HFFc6 (cell line): ENCODE results near the gene SFTPD. TPM values are rescaled to one million over a fixed set of nuclear protein-coding genes. Genes with fewer than 3 reads are reported as not detected.

Experiments
- DNase-seq: peaks from one replicate; pipeline ENCODE4 v3.0.0-alpha.2; 2018
- H3K27ac Mint-ChIP-seq: 2 replicates; pipeline ENCODE4 v1.8.0; 2020; ENCODE audit warnings: mild to moderate bottlenecking, mixed read lengths
- H3K27me3 Mint-ChIP-seq: 2 replicates; pipeline ENCODE4 v1.8.0; 2021; ENCODE audit warnings: mild to moderate bottlenecking, moderate library complexity, mixed read lengths; ENCODE audit not compliant: insufficient read depth
- H3K36me3 Mint-ChIP-seq: 2 replicates; pipeline ENCODE4 v1.8.0; 2021; ENCODE audit warnings: low read depth, mixed read lengths
- H3K4me1 Mint-ChIP-seq: 2 replicates; pipeline ENCODE4 v1.8.0; 2020; ENCODE audit warnings: low read depth, mixed read lengths
- H3K4me3 Mint-ChIP-seq: 2 replicates; pipeline ENCODE4 v1.8.0; 2020; ENCODE audit warnings: mild to moderate bottlenecking, moderate library complexity, mixed read lengths
- H3K9me3 Mint-ChIP-seq: 2 replicates; pipeline ENCODE4 v1.8.0; 2020; ENCODE audit warnings: mild to moderate bottlenecking, mixed read lengths
- total RNA-seq, 6 experiments: library from RNA; stranded (reverse); fragmentation: NEBNext Ultra II Directional; extraction: Animal tissue kit (Norgen Biotek cat#: 25700); gene quantifications; 2 replicates in 1 of 6; 3 replicates in 5 of 6; pipeline ENCODE4 v1.2.3, GENCODE V29; 2021
- TF ChIP-seq, protein P1 (sequence below): fragments of 200-600 bp; sonication (generic); IDR thresholded peaks from 2 replicates; pipeline ENCODE4 v1.5.0; 2021; ENCODE audit warnings: antibody characterized with exemption, mild to moderate bottlenecking

The SFTPD gene
- total RNA-seq, 6 experiments from 2014 or later, result not detected

DNA sequence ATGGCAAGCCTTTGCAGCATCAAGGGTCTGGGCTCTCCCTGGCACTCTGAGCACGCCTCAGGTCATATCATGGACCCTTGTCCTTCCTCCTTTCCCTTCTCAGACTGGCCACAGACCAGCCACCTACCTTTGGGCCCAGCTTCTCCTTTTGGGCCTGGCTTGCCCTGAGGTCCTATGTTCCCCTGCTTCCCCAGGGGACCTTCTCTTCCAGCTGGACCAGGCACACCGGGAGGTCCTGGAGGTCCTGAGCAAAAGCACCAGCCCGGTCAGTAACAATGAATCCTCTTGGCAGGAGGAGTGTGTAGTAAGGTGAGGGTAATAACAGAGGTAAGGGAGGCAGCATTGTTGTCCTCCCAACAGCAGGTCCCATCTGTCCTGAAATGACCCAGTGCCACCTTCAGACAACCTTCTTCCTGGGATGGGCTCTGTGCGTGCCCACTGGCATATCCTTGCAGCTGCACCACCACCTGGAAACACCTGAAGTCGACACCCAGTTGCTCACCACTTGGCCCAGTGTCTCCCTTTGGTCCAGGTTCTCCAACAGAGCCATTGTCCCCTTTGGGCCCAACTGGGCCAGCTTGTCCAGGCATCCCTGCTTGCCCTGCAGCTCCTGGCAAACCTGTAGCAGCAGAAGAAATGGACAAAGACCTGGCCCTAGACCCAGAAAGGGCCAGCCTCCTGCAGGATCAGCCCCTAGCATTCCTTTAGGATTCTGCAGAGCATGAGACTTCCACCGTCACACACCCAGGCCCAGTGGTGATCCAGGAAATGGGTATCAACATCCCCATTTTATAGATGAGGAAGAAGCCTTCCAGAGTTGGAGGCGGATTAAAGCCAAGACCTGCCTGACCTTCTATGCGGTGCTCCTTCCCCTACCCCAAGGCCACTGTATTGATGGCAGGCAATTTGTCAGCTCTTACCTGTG is 6.4 kb downstream of the SFTPD start:
- no peaks in the 10 kb centered on the region for H3K9me3 Mint-ChIP-seq
- no peak overlapping the region for H3K27ac Mint-ChIP-seq
- no peaks in the 10 kb centered on the region for H3K36me3 Mint-ChIP-seq
- no peak overlapping the region for H3K4me3 Mint-ChIP-seq
- TF ChIP-seq, protein P1, sequence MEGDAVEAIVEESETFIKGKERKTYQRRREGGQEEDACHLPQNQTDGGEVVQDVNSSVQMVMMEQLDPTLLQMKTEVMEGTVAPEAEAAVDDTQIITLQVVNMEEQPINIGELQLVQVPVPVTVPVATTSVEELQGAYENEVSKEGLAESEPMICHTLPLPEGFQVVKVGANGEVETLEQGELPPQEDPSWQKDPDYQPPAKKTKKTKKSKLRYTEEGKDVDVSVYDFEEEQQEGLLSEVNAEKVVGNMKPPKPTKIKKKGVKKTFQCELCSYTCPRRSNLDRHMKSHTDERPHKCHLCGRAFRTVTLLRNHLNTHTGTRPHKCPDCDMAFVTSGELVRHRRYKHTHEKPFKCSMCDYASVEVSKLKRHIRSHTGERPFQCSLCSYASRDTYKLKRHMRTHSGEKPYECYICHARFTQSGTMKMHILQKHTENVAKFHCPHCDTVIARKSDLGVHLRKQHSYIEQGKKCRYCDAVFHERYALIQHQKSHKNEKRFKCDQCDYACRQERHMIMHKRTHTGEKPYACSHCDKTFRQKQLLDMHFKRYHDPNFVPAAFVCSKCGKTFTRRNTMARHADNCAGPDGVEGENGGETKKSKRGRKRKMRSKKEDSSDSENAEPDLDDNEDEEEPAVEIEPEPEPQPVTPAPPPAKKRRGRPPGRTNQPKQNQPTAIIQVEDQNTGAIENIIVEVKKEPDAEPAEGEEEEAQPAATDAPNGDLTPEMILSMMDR, result no peak
- H3K4me1 Mint-ChIP-seq, result no peaks in the 10 kb centered on the region
- peaks cover 50% of the 10 kb centered on the region for H3K27me3 Mint-ChIP-seq
- DNase-seq, result no peak

DNA sequence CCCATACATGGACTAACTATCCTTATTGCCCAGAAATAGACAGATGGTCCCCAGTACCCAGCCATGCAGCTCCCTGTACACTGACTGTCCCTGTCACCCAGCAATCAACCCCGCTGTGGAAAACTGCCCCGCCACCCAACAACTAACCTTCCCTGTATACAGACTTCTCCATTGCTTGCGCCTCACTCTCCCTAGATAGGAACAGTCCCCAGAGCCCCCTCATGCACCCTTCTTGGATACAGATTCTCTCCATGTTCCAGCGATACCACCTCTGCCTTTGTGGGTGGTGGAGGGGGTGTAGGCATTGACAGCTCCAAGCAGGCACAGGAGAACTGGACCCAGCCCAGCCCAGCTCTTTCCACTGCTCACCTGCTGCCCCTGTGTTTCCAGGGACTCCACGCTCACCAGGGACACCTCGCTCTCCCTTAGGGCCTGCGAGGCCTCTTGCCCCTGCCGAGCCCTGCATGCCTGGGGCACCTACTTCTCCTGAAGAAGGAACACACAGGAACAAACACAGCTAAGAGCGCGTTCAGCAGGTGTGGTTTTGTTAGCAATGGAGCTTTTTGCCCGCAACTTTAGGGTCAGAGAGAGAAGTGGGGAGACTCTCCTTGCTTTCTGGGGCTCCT is 7.2 kb downstream of the SFTPD start:
- no peak overlapping the region for H3K27ac Mint-ChIP-seq
- TF ChIP-seq, protein P1, result no peak
- H3K9me3 Mint-ChIP-seq, result no peaks in the 10 kb centered on the region
- H3K4me1 Mint-ChIP-seq, result no peaks in the 10 kb centered on the region
- H3K36me3 Mint-ChIP-seq, result no peaks in the 10 kb centered on the region
- H3K4me3 Mint-ChIP-seq, result no peak overlapping the region
- no peak for DNase-seq
- peaks cover 42% of the 10 kb centered on the region for H3K27me3 Mint-ChIP-seq

DNA sequence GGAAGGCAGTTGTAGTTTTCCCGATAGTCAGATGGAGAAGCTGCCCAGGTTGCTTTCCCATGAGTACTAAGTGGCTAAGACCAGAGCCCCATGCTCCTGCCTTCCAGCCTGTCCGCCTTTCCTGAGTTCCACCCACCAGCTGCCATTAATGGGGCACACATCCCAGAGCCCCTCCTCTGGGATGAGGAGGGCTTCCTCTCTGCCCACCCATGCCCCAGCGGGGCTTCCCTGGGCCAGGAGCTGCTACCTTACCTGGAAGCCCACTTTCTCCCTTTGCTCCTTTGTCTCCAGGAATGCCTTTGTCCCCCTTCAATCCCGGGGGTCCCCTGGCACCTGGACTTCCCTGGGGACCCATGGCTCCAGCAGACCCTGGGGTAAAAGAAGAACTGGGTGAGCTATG is 7.8 kb downstream of the SFTPD start:
- no peak overlapping the region for H3K4me3 Mint-ChIP-seq
- H3K36me3 Mint-ChIP-seq, result no peaks in the 10 kb centered on the region
- H3K27me3 Mint-ChIP-seq, result peaks cover 38% of the 10 kb centered on the region
- TF ChIP-seq, protein P1, result no peak
- H3K4me1 Mint-ChIP-seq, result no peaks in the 10 kb centered on the region
- DNase-seq, result no peak
- no peak overlapping the region for H3K27ac Mint-ChIP-seq
- H3K9me3 Mint-ChIP-seq, result no peaks in the 10 kb centered on the region

DNA sequence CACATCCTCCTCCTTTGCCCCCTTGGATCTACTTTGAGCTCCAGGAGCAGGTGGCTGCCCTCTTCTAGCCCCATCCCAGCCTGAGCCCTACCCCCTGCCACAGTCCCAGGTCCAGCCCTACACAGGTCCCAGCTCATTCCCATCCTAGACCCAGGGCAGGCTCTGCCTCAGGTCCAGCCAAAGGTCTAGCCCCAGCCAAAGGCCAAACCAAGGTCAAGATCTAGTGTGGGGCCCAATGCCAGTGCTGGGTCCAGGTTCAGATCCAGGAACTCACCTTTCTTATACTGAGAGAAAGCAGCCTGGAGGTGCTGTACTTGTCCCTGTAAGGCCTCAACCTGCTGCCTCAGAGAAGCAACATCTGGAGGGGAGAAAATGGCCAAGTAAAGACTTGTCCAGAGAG is 8.5 kb downstream of the SFTPD start:
- TF ChIP-seq, protein P1, result no peak
- Mint-ChIP-seq H3K4me1 (no peaks in the 10 kb centered on the region), H3K9me3 (no peaks in the 10 kb centered on the region), H3K4me3 (no peak overlapping the region), H3K27ac (no peak overlapping the region), H3K36me3 (no peaks in the 10 kb centered on the region), H3K27me3 (peaks cover 35% of the 10 kb centered on the region)
- DNase-seq, result no peak

DNA sequence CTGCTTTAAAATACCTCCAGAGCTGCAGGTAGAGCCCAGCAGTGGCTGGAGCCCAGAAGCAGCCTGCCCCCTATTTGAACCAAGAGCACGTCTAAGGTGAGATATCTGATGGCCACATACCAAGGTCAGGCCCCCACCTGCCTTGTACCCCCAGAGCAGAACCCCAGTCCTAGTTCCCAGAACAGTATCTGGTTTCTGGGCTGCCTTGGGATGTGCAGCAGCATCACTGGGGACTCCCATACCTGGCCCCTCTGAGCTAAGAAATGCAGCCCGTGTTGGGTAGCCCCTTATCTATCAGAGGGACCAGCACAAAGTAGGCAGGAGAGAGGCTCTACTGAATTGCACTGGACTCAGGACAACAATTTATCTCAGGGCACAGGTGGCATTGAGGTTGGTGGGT is 8.9 kb downstream of the SFTPD start:
- Mint-ChIP-seq H3K4me1 (no peaks in the 10 kb centered on the region), H3K27me3 (peaks cover 32% of the 10 kb centered on the region), H3K27ac (no peak overlapping the region), H3K36me3 (no peaks in the 10 kb centered on the region), H3K4me3 (no peak overlapping the region), H3K9me3 (no peaks in the 10 kb centered on the region)
- no peak for DNase-seq
- TF ChIP-seq, protein P1, result no peak
